NCI-H226 (cell line): Measurements from ENCODE around the gene AMIGO1.

Experiments used
- DNase-seq: peaks from one replicate; pipeline ENCODE4 v3.0.0-alpha.2; 2015

Gene AMIGO1, protein sequence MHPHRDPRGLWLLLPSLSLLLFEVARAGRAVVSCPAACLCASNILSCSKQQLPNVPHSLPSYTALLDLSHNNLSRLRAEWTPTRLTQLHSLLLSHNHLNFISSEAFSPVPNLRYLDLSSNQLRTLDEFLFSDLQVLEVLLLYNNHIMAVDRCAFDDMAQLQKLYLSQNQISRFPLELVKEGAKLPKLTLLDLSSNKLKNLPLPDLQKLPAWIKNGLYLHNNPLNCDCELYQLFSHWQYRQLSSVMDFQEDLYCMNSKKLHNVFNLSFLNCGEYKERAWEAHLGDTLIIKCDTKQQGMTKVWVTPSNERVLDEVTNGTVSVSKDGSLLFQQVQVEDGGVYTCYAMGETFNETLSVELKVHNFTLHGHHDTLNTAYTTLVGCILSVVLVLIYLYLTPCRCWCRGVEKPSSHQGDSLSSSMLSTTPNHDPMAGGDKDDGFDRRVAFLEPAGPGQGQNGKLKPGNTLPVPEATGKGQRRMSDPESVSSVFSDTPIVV

DNA sequence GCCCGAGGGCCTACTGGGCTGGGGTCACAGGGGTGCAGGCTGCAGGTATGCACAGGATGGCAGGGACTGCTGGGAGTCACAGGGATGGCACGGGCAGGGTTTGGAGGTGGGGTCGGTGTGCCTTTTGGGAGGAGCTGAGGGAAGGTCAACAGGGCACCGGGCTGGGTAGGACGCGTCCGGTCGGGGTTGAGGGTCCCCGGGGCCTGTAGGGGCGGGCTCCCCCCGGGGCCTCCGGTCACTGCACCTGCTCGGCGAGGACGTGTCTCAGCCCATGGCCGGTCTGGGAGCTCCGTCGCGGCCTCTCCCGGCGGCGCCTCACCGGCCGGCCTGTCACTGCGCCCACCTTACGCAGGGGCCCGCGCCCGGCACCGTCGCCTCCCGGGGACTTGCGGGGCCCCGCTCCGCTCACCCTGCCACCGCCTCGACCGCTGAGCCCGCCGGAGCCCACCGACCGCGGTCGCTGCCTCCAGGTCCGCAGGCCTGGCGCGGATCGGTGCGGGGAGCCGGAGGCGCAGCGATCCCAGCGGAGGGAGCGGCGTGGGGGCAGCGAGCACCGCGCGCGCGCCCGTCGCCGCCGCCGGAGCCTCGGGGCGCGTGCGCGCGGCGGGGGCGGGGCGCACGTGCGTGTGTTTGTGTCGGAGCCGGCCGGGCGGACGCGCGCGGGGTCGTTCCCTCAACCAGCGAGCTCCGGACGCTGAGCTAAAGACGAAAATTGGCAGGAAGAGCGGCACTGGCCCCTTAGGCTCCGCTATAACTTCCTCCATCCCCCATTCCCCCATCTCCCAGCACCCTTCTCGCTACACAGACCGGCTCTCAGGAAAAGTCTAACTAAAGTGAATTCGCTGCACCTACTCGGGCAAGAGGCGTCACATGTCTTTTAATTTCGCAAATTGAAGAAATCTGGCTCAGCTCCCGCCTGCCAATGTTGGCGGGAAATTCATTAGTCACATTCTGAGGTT lies at the start of gene AMIGO1:
Gene AMIGO1 (minus strand): TSS at position 552 of the 959 bp plus-strand sequence. CDS start 815 bp downstream, outside the sequence.
- DNase-seq, result no peak

DNA sequence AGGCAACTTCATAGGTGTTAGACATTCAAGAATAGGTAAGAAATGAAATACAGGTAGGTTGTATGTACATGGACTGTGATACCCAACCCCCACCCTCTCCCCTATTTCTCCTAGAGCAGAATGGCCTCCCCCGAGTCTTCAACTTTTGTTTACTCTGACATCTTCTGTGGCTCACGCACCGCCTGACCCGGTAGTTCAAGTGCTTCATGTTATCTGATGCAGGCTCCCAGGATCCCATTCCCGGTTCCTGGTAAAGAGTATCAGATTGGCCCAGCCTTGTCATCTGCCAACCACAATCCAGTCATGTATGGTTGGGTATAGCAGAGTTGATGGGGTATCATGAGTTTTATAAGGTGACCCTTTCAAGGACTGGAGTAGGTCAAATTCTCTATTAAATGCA lies 48.0 kb upstream of the AMIGO1 start:
- DNase-seq, result no peak

DNA sequence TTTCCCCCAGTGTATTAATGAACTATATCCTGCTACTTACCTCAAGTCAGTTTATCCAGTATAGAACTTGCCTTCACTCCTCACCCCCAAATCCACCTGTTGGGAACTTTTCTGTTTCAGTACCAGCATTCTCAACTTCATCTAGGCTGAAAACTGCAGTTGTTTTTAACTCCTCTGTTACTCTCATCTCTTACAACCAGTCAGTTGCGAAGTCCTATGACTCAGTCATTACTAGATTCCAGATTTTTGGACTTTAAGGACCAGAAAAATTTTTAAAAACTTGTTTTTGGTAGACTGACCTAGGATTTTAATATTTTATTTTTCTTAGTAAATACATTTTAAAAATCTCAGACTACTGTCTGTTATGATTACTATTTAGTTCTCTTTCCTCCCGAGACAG lies 47.0 kb upstream of the AMIGO1 start:
- no peak for DNase-seq

DNA sequence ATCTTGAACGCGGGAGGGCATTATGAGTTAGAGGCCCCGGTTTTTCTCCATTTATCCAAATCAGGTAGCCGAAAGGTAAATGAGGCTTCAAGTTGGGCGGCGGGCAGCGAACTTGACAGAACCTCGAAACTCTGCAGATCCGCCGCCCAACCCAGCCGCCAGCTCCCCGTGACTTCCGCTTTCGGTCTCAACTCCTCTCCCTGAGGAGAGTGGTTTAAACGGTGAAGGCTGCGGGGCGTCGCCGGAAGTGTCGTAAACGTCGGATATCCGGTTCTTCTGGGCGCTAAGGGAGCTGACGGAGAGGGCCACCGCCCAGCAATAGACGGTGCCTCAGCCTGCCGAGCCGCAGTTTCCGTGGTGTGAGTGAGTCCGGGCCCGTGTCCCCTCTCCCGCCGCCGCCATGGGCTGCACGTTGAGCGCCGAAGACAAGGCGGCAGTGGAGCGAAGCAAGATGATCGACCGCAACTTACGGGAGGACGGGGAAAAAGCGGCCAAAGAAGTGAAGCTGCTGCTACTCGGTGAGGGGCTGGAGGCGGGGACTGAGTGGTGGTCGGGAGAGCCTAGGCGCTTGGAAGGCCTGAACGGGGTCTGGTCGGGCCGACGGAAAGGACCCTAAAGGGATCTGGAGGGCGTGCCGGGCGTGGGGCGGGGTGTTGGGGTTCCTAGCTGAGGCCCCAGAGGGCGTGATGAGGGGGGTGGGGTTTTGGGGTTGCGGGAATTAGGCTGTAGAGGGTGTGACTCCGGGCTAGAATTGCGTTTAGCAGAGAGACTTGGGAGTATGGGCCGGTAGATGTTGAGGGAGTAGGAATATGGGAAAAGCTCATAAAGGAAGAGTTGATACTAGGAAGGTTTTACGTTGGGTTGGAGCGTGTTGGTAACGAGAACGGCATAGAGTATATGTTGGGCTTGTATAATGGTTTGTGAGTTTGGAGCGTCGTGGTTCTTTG lies 39.1 kb upstream of the AMIGO1 start, which contains the start of gene GNAI3:
Gene GNAI3 (plus strand): TSS at position 295 of the 947 bp plus-strand sequence. CDS start 106 bp downstream, at position 401.
- peak; percentile 98 for DNase-seq

DNA sequence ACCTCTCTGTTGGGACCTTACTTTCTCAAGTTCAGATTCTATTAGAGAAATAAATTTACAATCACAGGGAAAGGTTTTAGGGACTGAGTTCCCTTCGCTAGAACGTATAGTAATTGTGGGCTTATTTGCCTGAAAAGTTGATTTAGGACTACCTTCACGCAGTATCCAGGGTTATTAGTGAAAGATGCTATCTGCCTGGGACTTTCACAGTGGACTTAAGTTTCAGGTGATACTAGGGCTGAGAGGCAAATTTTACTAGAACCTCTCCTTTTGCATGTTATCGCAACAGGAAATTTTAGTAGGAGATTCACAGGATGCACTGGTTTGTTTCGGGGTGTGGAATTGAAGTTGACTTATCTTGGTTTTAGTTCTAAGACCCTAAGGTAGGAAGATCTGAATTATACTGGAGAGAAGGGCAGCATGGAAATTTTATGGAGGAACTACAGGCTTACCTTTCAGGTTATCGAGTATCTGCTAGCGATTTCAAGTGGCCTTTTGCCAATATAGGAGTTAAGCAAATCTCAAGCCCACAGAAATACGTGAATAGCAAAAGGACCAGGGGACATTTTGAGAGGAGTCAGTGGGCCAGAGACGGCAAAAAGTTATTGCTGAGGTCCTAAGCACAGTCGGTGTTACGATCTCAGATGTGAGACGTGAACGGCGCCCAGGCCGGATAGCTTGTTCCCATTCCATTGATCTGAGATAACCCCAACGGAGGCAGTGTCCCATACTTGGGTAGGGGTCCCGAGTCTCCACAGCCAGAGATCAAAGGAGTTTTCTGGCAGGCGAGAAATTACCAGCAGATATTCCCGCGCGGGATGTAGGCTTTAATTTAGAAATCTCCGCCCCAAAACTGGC lies 38.2 kb upstream of the AMIGO1 start:
- DNase-seq, result no peak

DNA sequence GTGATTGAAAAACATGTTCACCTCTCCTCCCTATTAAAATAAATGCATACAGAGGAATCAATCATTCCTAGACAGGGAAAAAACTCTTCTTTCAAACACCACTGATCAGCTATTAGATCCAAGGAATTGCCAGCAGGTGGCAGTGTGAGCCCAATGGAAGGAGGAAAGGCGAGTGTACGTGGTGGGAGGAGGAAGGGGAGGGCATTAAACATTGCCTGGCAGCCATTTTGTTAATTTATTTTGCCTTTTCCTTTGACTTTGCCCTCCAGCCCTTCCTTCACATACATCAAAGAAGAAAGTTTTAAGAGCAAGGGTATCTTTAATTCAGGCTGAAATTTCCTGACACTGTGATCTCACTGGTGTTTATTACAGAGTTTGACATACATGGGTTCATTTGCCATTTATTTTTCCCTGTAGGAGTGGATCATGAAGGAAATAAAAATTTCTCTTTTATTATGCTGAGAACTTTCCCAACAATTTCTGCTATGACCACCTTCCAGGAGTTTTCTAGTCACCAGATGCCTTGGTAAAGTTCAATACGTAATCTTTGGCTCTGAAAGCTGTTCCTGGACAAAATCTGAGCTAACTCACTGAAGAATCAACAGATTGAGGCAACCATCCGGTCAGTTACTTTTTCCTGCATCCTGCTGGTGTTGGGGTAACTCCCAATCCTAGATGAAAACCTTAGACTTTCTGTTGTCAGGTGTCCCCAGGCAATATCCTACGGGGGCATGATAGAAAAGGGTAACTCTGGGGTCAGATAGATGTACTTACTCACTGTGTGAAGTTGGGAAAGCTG lies 37.0 kb upstream of the AMIGO1 start:
- DNase-seq, result peak; percentile 65

DNA sequence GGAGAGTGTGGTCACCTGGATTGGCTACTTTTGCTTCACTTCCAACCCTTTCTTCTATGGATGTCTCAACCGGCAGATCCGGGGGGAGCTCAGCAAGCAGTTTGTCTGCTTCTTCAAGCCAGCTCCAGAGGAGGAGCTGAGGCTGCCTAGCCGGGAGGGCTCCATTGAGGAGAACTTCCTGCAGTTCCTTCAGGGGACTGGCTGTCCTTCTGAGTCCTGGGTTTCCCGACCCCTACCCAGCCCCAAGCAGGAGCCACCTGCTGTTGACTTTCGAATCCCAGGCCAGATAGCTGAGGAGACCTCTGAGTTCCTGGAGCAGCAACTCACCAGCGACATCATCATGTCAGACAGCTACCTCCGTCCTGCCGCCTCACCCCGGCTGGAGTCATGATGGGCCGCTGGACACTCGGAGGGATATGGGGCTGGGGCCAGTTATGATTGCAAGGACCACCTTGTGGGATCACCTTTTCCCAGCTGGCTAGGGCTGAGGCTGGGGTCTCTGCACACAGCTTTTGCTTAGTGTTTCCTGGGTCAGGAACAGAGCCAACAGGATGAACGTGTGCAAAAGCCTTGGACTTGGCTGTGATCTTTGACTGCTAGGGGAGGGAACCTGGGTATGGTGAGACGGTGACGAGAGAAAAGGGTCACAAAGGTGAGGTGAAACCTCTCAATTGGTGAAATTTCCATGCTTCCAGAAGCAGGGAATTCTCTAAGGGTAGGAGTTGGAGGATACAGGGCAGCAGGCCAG lies 34.6 kb upstream of the AMIGO1 start:
- DNase-seq, result no peak

DNA sequence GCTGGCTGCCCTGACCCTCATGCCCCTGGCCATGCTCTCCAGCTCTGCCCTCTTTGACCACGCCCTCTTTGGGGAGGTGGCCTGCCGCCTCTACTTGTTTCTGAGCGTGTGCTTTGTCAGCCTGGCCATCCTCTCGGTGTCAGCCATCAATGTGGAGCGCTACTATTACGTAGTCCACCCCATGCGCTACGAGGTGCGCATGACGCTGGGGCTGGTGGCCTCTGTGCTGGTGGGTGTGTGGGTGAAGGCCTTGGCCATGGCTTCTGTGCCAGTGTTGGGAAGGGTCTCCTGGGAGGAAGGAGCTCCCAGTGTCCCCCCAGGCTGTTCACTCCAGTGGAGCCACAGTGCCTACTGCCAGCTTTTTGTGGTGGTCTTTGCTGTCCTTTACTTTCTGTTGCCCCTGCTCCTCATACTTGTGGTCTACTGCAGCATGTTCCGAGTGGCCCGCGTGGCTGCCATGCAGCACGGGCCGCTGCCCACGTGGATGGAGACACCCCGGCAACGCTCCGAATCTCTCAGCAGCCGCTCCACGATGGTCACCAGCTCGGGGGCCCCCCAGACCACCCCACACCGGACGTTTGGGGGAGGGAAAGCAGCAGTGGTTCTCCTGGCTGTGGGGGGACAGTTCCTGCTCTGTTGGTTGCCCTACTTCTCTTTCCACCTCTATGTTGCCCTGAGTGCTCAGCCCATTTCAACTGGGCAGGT lies 33.9 kb upstream of the AMIGO1 start:
- DNase-seq, result no peak

DNA sequence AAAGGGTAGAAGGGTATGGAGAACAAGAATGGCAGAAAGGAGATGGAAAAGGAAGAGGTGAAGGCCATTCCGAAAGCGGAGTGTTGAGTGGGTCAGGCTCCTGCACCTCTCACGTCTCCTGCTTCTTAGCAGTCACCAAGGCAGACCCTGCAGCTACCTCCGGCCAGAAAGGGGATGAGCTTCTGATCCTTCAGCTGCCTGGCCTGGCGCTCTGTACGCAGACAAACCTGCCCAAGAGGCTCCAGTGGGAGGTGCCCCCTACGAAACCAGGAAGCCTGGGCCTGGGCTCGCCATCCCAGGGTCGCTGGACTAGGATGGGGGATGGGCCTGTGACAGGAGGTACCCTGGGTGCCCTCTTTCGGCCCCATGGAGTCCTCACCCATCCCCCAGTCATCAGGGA lies 33.1 kb upstream of the AMIGO1 start:
- no peak for DNase-seq

DNA sequence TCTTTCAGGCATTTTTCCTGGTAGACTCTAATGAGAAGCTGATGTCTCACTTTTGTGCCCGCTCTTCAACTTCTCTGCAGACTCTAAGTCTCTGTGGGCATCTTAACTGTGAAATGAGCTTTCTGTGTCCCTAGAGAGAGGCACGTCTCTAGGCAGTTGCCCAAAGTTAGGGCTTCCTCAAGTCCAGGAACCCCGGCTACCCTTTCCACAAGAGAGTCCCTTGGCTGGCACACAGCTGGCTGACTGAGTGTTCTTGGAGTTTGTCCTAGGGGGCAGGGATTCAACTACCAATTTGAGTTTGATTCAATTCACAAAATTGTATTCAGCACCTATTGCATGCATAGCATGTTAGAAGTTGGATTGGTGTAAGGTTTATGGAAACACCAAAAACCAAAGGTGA lies 31.6 kb upstream of the AMIGO1 start:
- DNase-seq, result no peak

DNA sequence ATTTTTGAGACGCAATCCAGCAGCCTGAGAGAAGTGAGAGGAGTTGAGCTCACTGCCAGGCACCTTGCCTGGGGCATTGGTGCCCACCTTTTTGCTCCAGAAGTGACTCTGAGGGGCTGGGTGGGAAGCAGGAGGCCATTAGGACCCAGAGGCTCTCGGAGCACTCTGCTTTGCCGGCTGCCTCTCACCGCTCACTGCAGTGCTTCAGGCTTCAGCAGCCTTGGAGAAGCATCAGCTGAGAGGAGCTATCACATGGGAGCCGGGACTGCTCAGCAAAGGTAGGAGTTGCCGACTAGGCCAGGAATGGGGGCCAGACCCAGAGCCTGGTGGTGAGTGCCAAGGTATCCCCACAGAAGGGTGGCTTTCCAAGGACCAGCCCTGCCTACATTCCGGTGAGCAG lies 30.1 kb upstream of the AMIGO1 start, which contains the start of gene GPR61:
Gene GPR61 (plus strand): TSS at position 197 of the 400 bp plus-strand sequence. CDS start 3,151 bp downstream, outside the sequence.
- no peak for DNase-seq

DNA sequence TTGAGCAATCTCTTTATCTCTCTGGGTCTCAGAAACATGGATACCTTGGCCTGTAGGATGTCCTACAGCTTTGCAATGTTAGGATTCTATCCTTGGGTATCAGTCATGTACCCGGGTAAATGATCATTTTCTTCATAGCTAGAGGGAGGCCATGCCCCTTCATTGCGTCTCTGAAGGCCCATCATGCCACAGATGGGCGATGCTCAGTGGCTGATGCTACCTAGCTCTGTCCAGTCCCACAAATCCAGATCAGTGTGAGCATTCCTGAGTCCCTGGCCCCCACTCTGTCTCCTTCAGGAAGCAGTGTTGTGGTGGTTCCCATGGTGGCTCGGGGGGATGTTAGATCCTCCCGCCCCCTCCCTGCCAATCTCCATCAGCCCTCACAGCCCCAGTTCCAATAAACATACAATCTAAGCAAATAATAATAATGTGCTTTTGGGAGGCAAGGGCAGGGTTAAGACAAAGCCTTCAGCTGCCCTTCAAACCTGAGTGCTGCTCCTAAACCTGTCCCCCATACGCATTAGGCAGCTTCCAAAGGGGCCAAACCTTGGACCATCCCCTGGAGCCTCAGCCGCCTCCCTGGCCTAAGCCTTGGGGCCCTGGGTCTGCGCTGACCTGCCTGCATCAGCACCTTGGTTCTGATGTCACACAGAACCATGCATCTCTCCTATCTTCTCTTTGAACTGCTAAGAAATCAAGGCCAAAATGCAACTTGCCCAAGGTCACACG lies 29.5 kb upstream of the AMIGO1 start:
- no peak for DNase-seq

DNA sequence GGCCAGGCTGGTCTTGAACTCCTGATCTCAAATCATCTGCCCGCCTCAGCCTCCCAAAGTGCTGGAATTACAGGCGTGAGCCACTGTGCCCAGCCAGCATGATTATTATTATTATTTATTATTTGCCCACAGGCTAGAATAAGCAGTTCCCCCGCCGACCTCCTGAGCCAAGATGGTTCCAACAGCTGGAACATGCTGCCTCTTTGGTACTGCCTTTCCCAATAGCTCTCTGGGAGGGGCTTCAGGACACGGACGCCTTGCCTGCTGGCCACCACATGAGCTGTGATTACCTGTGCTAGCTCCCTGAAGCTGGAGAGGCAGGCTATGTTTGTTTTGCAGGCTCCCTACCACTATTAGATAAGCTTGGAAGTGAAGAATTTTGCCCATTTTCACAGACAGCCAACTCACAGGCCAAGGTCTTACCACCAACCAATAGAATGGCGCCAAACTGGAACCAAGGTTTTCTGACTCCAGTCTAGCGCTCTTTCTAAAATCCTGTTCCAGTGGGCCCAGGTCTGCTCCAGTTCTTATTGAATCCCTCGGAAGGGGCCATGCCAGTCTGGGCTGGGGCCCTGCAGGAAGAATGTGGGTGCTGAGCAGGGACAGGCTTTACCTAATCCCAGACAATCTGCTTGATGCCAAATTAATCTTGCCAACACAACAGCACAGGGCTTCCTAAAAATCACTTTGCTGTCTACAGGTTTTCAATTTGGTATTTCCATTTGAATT lies 28.1 kb upstream of the AMIGO1 start:
- no peak for DNase-seq

DNA sequence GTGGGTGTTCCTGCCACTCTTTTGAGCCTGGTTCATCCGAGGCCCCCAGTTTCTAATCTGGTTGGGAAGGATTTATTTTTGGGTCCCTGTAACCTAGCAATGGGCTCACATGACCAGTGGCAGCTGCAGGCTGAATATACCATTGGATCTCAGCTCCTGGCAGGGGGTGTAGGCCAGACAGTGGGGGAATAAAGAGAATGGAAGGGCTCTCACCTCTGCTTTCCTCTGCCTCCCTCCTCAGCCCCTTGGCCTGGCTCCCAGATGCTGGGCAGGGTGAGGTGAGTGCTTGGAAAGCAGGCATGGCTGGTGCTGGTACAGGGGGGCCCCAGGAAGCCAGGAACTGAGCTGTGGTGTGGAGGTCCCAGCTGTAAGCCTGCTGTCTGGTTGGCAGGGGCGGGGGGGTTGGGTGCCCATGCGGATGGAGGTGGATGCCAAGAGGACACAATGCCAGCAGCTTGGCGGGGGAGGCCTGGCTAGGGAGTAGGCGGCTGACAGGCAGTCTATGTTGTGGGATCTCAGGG lies 26.5 kb upstream of the AMIGO1 start:
- DNase-seq, result no peak

DNA sequence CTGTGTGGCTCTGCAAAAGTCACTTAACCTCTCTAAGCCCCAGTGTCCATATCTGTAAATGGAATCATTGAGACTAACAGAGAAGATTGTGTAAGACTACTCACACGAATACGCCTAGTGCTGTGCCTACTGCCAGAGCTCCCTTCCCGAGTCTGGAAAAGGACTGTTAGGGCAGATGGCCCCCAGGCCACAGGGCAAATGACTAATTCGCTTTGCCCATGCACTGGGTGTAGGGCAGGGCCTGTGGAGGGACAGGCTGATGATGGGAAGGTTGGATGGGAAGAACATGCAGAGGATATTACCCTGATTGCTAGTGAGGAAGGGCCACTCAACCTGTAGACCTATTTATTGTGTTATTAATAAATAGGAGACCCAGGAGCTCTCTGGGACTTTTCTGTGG lies 26.0 kb upstream of the AMIGO1 start:
- DNase-seq, result no peak

DNA sequence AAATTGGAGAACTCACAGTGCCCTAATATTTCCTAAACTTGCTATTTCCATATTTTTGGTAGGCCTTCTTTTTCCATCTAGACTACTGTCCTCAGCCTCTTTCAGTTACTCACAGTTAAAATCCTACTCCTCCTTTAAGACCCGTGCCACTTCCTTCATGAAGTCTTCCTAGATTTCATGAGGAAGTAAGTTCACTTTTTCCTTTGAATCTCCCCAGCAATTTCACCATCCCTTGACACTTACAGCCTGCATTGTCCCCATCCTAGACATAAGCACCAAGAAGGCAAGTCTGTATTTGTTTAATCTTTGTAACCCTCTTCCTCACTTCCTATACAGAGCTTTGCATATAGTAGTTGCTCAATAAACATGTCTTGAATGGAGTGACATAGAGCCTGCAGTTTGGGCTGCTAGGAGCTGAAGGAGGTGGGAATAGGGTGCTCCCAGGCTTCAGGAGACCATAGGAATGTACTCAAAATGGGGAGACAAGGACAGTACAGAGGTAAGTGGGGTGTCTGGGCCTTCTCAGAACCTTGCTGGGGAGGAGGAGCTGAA lies 24.9 kb upstream of the AMIGO1 start:
- DNase-seq, result no peak
